ENCODE results near the gene C19orf81.

The C19orf81 gene

DNA sequence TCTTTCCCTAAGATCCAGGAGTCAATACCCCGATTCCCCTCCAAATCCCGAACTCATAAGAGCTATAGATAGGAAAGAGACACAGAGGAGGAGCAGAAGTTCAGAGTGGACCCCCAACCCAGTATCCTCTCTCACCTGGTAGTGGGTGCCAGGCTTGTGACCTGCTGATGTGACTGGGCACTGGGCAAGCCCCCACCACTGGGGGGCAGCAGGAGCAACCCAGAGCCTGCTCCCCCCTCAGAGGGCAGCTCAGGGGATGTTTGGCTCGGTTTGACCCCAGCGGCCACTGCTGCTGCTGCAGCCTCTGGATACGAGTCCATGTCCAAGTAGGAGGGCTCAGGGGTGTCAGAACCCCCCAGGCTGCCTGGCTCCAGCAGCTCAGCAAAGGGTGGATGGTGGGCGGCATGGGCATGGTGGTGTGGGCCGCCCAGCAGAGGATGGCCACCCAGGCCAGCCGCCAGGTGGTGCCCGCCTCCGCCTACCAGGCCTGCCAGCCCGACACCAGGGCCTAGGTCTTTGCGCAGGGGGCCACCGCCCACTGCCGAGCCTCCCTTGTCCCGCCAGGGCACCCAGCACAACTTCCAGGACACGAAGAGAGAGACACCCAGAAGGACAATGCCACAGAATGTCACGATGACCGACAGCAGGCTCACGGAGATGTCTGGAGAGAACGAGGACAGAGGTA is 17.0 kb upstream of the C19orf81 start:
- no peak overlapping the region for H3K4me3 ChIP-seq (ENCODE audit: low read depth in 1 of 2, low read length in 1 of 2)
- no peaks in the 10 kb centered on the region for H3K36me3 ChIP-seq
- no peaks in the 10 kb centered on the region for H3K4me1 ChIP-seq (ENCODE audit: control insufficient read depth in 1 of 2, insufficient read depth in 1 of 2, low read depth in 1 of 2, low read length in 1 of 2)
- peaks cover 20% of the 10 kb centered on the region for H3K27me3 ChIP-seq
- TF ChIP-seq, protein P1, sequence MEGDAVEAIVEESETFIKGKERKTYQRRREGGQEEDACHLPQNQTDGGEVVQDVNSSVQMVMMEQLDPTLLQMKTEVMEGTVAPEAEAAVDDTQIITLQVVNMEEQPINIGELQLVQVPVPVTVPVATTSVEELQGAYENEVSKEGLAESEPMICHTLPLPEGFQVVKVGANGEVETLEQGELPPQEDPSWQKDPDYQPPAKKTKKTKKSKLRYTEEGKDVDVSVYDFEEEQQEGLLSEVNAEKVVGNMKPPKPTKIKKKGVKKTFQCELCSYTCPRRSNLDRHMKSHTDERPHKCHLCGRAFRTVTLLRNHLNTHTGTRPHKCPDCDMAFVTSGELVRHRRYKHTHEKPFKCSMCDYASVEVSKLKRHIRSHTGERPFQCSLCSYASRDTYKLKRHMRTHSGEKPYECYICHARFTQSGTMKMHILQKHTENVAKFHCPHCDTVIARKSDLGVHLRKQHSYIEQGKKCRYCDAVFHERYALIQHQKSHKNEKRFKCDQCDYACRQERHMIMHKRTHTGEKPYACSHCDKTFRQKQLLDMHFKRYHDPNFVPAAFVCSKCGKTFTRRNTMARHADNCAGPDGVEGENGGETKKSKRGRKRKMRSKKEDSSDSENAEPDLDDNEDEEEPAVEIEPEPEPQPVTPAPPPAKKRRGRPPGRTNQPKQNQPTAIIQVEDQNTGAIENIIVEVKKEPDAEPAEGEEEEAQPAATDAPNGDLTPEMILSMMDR (IDR thresholded peaks at IDR 0.05), result no peak
- H3K9me3 ChIP-seq, result peaks cover 8% of the 10 kb centered on the region
- no peak overlapping the region for H3K27ac ChIP-seq

DNA sequence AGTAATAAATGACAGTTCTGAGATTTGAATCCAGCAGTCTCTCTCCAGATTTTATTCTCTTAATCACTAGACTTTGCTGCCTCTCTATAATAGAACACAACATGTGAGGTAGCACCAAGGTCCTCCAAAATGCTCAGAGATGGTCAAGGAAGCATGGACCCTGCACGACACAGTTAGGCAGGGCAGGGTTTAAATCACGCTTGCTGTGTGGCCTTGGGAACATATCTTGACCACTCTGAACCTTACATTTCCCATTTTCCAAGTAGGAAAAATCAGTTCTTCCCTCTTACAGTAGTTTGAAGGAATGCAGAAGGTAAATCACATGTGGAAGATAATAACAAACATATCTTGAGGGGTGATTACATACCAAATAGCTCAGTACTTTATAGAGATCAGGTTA is 15.9 kb upstream of the C19orf81 start:
- H3K9me3 ChIP-seq, result peaks cover 8% of the 10 kb centered on the region
- no peak overlapping the region for H3K4me3 ChIP-seq (ENCODE audit: low read depth in 1 of 2, low read length in 1 of 2)

DNA sequence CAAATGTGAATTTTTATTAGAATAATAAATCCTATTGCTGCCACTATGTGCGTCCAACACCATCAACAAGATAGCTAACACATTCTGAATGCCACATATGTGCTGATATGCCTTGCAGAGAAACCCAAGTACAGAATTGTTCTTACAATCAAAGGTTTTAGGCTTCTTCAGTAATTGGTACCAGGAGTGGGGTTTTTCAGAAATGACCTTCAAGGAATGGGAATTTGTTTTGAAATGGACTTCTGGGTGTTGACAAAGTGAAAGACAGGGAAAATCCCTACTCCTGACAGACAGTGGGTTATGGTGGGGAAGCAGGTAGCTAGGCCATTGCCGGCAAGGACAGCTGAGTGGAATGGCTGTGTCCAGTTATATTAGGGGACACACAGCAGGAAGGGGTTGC is 15.3 kb upstream of the C19orf81 start:
- Histone ChIP-seq H3K36me3 (no peaks in the 10 kb centered on the region), H3K4me3 (ENCODE audit: low read depth in 1 of 2, low read length in 1 of 2) (no peak overlapping the region), H3K27ac (no peak overlapping the region), H3K27me3 (peaks cover 37% of the 10 kb centered on the region), H3K4me1 (ENCODE audit: control insufficient read depth in 1 of 2, insufficient read depth in 1 of 2, low read depth in 1 of 2, low read length in 1 of 2) (no peaks in the 10 kb centered on the region), H3K9me3 (peaks cover 8% of the 10 kb centered on the region)
- TF ChIP-seq, protein P1 (IDR thresholded peaks at IDR 0.05), result no peak

More for the DNA sequence above, 15.9 kb upstream of the C19orf81 start:
- H3K27me3 ChIP-seq, result peaks cover 30% of the 10 kb centered on the region
- H3K36me3 ChIP-seq, result no peaks in the 10 kb centered on the region
- no peaks in the 10 kb centered on the region for H3K4me1 ChIP-seq (ENCODE audit: control insufficient read depth in 1 of 2, insufficient read depth in 1 of 2, low read depth in 1 of 2, low read length in 1 of 2)
- TF ChIP-seq, protein P1 (IDR thresholded peaks at IDR 0.05), result no peak
- H3K27ac ChIP-seq, result no peak overlapping the region

DNA sequence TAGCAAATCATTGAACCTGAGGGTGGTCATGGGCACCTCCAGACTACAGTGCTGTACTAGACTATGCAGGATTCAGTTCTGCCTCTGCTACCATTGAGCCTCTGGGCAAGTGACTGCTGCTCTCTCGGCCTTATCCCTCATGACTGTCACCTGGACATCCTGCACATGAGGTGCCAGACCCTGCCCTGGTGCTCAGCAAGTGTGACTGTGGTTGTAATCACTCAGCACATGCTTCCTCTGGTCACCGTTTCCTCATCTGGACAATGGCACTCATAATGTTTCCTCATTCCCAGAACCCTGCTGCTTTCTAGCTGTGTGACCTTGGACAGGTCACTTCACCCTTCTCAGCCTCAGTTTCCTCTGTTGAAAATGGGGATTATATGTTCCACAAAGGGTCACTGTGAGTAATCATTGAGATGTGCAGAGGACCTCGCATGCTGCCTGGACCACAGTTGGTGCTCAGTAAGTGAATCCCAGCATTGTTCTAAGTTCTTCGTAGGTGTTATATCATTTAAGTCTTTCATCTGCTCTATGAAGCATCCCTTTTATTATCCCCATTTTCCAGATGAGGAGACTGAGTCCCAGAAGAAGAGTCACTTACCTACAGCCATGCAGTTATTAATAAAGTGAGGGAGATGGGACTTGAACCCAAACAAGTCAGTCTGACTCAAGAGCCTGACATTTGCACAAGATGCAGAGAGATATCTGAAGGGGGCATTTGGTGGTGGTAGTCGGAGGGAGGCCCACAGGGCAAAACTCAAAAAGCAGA is 12.7 kb upstream of the C19orf81 start:
- H3K4me1 ChIP-seq (ENCODE audit: control insufficient read depth in 1 of 2, insufficient read depth in 1 of 2, low read depth in 1 of 2, low read length in 1 of 2), result no peaks in the 10 kb centered on the region
- peaks cover 62% of the 10 kb centered on the region for H3K27me3 ChIP-seq
- H3K9me3 ChIP-seq, result peaks cover 8% of the 10 kb centered on the region
- no peak overlapping the region for H3K4me3 ChIP-seq (ENCODE audit: low read depth in 1 of 2, low read length in 1 of 2)
- no peak overlapping the region for H3K27ac ChIP-seq
- H3K36me3 ChIP-seq, result no peaks in the 10 kb centered on the region
- TF ChIP-seq, protein P1 (IDR thresholded peaks at IDR 0.05), result no peak

DNA sequence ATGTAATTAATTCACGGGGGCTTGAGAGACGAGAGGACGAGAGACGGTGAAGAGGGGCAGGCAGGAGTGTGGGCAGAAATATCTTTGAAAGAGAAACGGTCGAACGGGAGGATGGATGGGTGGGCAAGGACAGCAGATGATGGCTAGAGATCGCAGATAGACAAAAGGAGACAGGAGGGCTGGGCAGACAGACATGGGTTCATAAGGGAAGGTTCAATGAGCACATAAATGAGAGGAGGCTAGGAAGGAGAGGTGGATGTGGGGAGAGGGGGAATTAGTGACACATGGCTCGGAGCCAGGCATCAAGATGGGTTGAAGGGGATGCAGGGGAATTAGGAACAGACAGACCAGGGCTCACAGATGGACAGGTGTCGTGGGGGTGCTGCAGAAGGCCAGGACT is 10.6 kb upstream of the C19orf81 start:
- H3K27me3 ChIP-seq, result peaks cover 83% of the 10 kb centered on the region
- peaks cover 7% of the 10 kb centered on the region for H3K9me3 ChIP-seq
- no peak overlapping the region for H3K4me3 ChIP-seq (ENCODE audit: low read depth in 1 of 2, low read length in 1 of 2)
- H3K27ac ChIP-seq, result no peak overlapping the region
- no peaks in the 10 kb centered on the region for H3K36me3 ChIP-seq
- TF ChIP-seq, protein P1 (IDR thresholded peaks at IDR 0.05), result no peak
- H3K4me1 ChIP-seq (ENCODE audit: control insufficient read depth in 1 of 2, insufficient read depth in 1 of 2, low read depth in 1 of 2, low read length in 1 of 2), result no peaks in the 10 kb centered on the region
